Stimulated activated naive CD8-positive, alpha-beta T cell treated with anti-CD3 and anti-CD28 coated beads, Interleukin-15, amount 100 ng/mL, for 72 hours (primary cell): ENCODE data around the gene GYPA.
"Not testable (repeated sequence)": the region's sequence is repeated elsewhere in the genome, so short reads cannot be mapped to it uniquely, and the experiment has no call there.

Source experiments
- ATAC-seq: fragments of 150-1000 bp; cut with Tn5 transposase; 2 replicates; pipeline ENCODE4 v1.10.0; 2021; ENCODE audit warnings: mild to moderate bottlenecking, moderate library complexity
- DNase-seq, 2 donors: peaks; one replicate each; pipeline ENCODE4 v3.0.0; 2021 to 2022
- H3K27ac Mint-ChIP-seq, 2 donors: one replicate each; pipeline ENCODE4 v1.8.0; 2022; ENCODE audit warnings: mild to moderate bottlenecking in 2 of 2, mixed read lengths in 2 of 2, moderate library complexity in 2 of 2
- H3K27me3 Mint-ChIP-seq: one replicate; pipeline ENCODE4 v1.8.0; 2022; ENCODE audit warnings: mixed read lengths
- H3K4me1 Mint-ChIP-seq: one replicate; pipeline ENCODE4 v1.8.0; 2022; ENCODE audit warnings: mild to moderate bottlenecking, mixed read lengths
- H3K4me3 Mint-ChIP-seq, 2 donors: one replicate each; pipeline ENCODE4 v1.8.0; 2022; ENCODE audit warnings: mild to moderate bottlenecking in 2 of 2, mixed read lengths in 2 of 2, moderate library complexity in 1 of 2
- H3K9me3 Mint-ChIP-seq, 2 donors: one replicate each; pipeline ENCODE4 v1.8.0; 2022; ENCODE audit warnings: mixed read lengths in 2 of 2

The GYPA gene

DNA sequence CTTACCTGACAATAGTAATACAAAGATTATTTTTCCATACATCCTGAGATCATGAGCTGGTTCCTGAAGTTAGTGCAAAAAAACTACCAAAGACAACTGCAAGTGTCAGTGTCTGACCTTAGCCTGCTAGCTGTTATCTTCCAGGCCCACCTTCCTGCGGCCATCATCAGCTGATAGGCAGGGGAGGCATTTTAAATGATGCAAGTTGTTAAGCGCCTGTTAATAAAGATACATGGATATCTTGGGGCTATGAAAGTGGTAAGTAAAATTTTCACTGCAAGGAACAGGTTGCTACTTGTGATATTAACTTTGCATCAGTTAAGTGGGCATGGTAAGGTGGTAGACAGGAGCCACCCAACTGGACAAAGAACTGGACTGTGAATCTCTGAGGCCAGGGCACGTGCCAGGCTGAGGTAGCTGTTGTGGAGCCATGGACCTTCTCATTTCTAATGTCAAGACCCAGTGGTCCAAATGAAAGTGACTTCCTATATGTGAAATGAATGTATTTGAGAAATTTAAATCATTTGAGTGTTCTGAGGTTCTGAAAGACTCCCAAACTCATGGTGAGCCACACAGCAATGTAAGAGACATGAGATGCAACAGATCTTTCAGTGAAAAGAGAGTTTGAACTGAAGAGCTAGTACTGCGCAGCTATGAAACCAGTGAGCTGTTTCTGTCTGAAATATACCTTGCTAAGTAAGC is at the start of gene GYPA:
TSS of gene GYPA (minus strand) at position 125 of the 702 bp plus-strand sequence. CDS start at position 42, 83 bp downstream.
- not testable (repeated sequence) for DNase-seq, H3K27ac Mint-ChIP-seq, H3K4me1 Mint-ChIP-seq, H3K27me3 Mint-ChIP-seq, ATAC-seq, H3K4me3 Mint-ChIP-seq, H3K9me3 Mint-ChIP-seq

DNA sequence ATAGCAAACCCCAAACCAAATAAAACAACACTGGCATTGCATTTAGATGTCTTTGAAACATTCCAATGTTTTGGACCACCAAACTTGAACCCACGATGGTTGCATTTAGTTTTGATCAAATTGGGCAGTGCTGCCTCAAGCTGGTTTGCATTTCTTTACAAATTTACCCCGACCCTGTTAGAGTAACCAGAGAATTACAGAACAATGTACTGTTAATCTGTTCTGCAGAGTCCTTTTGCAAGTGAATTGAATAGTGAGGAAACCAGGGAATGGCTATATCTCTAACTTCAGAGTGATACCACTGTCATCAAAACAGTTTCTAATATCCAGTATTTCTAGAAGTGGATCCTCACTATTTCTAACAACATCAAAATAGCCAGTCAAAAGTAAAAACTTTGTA is 49.5 kb upstream of the GYPA start:
- peaks cover 12% of the 10 kb centered on the region for H3K27me3 Mint-ChIP-seq
- no peaks in the 10 kb centered on the region for H3K9me3 Mint-ChIP-seq
- no peak overlapping the region for H3K27ac Mint-ChIP-seq
- ATAC-seq, result no peak
- no peak for DNase-seq
- H3K4me3 Mint-ChIP-seq, result no peak overlapping the region
- H3K4me1 Mint-ChIP-seq, result no peaks in the 10 kb centered on the region

GRCh38 chr4:144189121-144189520 is 48.6 kb upstream of the GYPA start:
- H3K4me3 Mint-ChIP-seq, result no peak overlapping the region
- H3K27me3 Mint-ChIP-seq, result peaks cover 16% of the 10 kb centered on the region

DNA sequence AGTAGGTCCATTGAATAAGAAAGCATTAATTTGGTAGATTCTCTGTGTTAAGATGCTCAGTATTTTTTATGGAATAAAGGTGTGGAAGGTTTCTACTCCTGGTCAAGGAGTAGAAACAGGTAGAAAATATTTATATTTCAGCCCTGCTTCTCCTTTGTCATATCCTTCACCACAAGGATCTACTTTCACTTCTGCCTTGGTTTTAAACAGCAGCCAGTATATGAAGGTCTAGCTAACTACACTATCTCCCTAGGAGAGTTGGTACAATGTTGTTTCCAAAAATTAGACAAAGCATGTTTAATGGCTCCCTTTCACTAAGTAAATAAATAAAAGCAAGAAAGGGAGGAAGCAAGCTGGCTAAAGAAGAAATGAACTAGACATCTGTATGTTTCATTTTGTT is 44.6 kb upstream of the GYPA start:
- no peak overlapping the region for H3K27ac Mint-ChIP-seq
- DNase-seq, result no peak
- H3K27me3 Mint-ChIP-seq, result peaks cover 8% of the 10 kb centered on the region
- ATAC-seq, result no peak
- no peak overlapping the region for H3K4me3 Mint-ChIP-seq
- H3K4me1 Mint-ChIP-seq, result no peaks in the 10 kb centered on the region
- H3K9me3 Mint-ChIP-seq, result no peaks in the 10 kb centered on the region

More at GRCh38 chr4:144189121-144189520, 48.6 kb upstream of the GYPA start:
- DNase-seq (no peak), ATAC-seq (no peak)
- Mint-ChIP-seq H3K4me1 (no peaks in the 10 kb centered on the region), H3K9me3 (no peaks in the 10 kb centered on the region), H3K27ac (no peak overlapping the region)

- Mint-ChIP-seq H3K27ac (no peak overlapping the region), H3K4me1 (peaks cover 7% of the 10 kb centered on the region)
Measured at GRCh38 chr4:144183165-144183564, 42.6 kb upstream of the GYPA start.

GRCh38 chr4:144181391-144181790 is 40.9 kb upstream of the GYPA start:
- Mint-ChIP-seq H3K4me3 (no peak overlapping the region), H3K4me1 (peaks cover 7% of the 10 kb centered on the region), H3K9me3 (no peaks in the 10 kb centered on the region), H3K27ac (no peak overlapping the region), H3K27me3 (peaks cover 8% of the 10 kb centered on the region)
- DNase-seq (no peak), ATAC-seq (no peak)

More at GRCh38 chr4:144183165-144183564, 42.6 kb upstream of the GYPA start:
- Mint-ChIP-seq H3K4me3 (no peak overlapping the region), H3K9me3 (no peaks in the 10 kb centered on the region), H3K27me3 (peaks cover 8% of the 10 kb centered on the region)
- DNase-seq (no peak), ATAC-seq (no peak)

DNA sequence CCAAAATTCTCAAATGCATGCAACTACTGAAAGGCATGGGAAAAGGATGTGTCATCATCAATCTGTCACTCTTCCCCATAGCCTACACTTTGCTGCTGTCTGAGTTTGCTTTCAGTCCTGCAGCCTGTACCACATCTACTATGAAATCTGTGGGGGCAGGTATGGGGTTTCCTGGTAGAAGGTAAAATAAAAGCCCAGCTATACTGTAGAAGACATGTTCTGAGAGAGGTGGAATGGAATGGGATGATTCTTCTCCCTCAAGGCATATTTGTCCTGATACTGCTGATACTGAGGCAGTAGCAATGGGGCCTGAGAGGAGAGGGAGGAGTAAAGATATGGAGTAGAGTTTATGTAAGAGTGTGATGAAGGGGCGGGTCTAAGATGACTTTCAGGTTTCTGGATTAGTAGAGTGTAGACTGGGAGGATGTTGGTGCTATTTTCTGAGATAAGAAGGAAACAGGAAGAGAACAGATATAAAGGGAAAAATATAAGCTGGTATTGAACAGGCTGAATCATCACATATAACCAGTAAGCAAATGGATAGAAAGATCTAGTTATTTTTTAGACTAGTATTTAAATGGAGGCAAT is 38.7 kb upstream of the GYPA start:
- no peak for DNase-seq
- H3K4me3 Mint-ChIP-seq, result no peak overlapping the region
- H3K4me1 Mint-ChIP-seq, result peaks cover 12% of the 10 kb centered on the region
- peaks cover 5% of the 10 kb centered on the region for H3K27me3 Mint-ChIP-seq
- peak; percentile 46 for ATAC-seq
- no peak overlapping the region for H3K27ac Mint-ChIP-seq
- H3K9me3 Mint-ChIP-seq, result no peaks in the 10 kb centered on the region

DNA sequence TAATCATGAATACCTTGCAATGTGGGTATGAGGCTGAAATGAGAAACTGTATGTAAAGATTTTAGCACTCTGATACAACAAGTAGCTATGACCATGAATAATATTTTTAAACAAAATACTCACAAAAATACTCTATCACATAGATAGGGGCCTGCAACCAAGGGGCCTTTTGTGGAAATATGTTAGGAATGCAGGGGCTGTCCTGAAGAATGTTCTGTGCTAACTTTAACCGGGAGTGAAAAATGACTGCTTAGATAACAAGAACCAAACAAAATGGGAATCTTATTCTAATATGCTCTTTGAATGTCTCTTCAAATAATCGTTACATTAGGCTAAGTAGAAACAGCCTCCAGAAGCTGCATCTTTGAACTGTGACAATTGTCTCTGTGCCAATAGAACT is 37.9 kb upstream of the GYPA start:
- H3K4me3 Mint-ChIP-seq, result no peak overlapping the region
- no peaks in the 10 kb centered on the region for H3K9me3 Mint-ChIP-seq
- peaks cover 12% of the 10 kb centered on the region for H3K4me1 Mint-ChIP-seq
- DNase-seq (no peak), ATAC-seq (no peak)
- no peaks in the 10 kb centered on the region for H3K27me3 Mint-ChIP-seq
- H3K27ac Mint-ChIP-seq, result no peak overlapping the region

DNA sequence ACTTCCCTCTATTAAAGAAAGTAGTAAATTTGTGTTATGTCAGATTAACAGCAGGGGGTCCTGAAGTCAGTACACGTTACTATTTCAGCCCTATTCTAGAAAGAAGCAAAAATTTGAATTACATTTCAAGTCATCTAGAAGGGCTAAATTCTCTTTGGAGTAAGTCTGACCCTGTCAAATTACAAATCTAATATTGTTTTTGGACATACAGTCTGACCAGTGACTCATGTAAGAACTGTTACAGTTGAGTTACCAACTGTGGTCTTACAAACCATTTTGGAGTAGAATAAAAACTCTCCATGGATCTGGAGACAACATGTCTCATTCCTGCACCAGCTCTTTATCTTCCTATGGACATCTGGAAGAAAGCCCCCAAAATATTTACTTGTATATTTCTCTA is 36.0 kb upstream of the GYPA start:
- Mint-ChIP-seq H3K4me3 (no peak overlapping the region), H3K27me3 (no peaks in the 10 kb centered on the region), H3K9me3 (no peaks in the 10 kb centered on the region), H3K4me1 (peaks cover 12% of the 10 kb centered on the region), H3K27ac (no peak overlapping the region)
- DNase-seq, result no peak
- ATAC-seq, result no peak

- Mint-ChIP-seq H3K27ac (peak overlapping the region in 1 of 2 donors; percentile 71), H3K4me3 (no peak overlapping the region), H3K9me3 (no peaks in the 10 kb centered on the region), H3K27me3 (peaks cover 11% of the 10 kb centered on the region), H3K4me1 (peaks cover 11% of the 10 kb centered on the region)
- ATAC-seq (peak; percentile 87), DNase-seq (peak; percentile 7 to 18)
Measured at GRCh38 chr4:144174401-144175067, 34.0 kb upstream of the GYPA start.

DNA sequence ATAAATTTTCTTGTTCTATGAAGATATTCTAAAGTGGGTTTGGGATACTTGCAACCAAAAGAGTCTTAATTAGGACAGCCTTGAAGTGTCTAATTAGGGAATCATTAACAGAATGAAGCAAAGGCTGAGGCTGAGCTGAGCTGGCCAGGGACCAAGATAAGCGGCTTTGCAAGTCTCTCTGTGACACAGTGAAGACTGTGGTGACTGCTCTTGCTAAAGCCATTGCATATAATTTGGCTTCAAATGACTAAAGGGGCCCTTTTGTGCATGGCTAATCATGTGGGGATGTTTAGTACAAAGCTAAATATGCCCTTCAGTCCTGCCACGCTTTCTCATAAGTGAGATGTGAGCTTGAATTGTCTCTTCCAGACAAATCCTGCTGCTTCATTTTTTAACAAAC is 31.2 kb upstream of the GYPA start:
- Mint-ChIP-seq H3K27ac (no peak overlapping the region), H3K9me3 (no peaks in the 10 kb centered on the region), H3K4me1 (peaks cover 5% of the 10 kb centered on the region), H3K4me3 (no peak overlapping the region), H3K27me3 (peaks cover 29% of the 10 kb centered on the region)
- ATAC-seq, result no peak
- no peak for DNase-seq

- Mint-ChIP-seq H3K9me3 (peaks cover 0 to under 1% of the 10 kb centered on the region in 2 donors), H3K4me3 (no peak overlapping the region), H3K4me1 (no peaks in the 10 kb centered on the region), H3K27me3 (peaks cover 29% of the 10 kb centered on the region), H3K27ac (no peak overlapping the region)
- DNase-seq (no peak), ATAC-seq (no peak)
Measured at GRCh38 chr4:144169211-144169610, 28.7 kb upstream of the GYPA start.

- H3K9me3 Mint-ChIP-seq, result peaks cover 0 to 6% of the 10 kb centered on the region in 2 donors
- H3K27ac Mint-ChIP-seq, result no peak overlapping the region
- H3K4me1 Mint-ChIP-seq, result no peaks in the 10 kb centered on the region
- DNase-seq (no peak), ATAC-seq (no peak)
- H3K4me3 Mint-ChIP-seq, result no peak overlapping the region
- no peaks in the 10 kb centered on the region for H3K27me3 Mint-ChIP-seq
Measured at GRCh38 chr4:144154044-144154443, 13.5 kb upstream of the GYPA start.

DNA sequence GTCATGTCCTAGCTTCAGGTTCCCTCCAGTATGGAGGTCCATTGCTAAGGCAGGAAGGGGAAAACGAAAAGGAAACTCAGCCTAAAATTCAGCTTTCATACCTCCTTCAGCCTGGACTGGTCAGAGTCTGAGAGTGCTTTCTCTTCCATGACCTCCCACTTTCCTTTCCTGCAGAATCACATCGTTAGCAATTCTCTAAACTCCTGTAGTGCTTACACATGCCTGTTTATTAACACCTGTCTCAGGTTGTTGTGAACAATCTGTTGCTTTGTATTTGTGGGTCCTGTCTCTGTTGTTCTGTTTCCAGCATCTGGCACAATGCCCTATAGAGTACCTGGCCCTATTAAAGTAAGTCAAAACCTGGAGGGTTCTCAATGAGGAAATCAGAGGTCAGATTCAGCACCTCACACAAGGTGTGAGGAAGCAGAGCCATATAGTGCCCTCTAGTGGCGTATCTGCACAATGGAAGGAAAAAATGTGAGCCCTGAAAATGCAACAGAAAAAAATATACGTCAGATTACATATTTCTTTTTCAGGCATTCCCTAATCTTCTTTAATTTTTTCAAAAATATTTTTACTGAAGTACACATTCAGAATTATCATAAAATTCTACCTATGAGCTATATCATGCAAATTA is 2.3 kb upstream of the GYPA start:
- H3K4me3 Mint-ChIP-seq, H3K27me3 Mint-ChIP-seq, H3K9me3 Mint-ChIP-seq, H3K27ac Mint-ChIP-seq, H3K4me1 Mint-ChIP-seq: not testable (repeated sequence)
- peak; percentile 8 to 17 for DNase-seq
- ATAC-seq, result peak; percentile 62

DNA sequence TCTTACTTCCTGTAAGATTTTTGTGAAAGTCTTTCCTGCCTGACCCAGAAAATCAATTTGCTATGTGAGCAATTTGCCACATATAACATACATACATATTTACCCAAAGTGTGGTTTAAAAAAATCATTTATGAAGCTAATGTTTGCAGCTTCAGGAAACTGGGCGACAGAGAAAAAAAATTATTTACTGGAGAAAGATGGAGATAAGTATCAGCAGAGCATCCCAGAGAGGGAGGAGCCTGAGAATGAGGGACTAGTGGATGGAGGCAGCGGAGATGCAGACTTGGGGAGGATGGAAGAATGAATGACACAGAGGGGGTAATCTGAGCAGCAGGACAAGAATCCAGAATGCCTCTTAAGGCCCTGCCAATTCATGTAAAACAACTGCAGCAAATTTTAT is 975 bp upstream of the GYPA start:
- no peak overlapping the region for H3K27ac Mint-ChIP-seq
- H3K4me1 Mint-ChIP-seq, result no peaks in the 10 kb centered on the region
- H3K9me3 Mint-ChIP-seq, result no peaks in the 10 kb centered on the region
- DNase-seq (no peak), ATAC-seq (no peak)
- H3K4me3 Mint-ChIP-seq, result no peak overlapping the region
- H3K27me3 Mint-ChIP-seq, result peaks cover 8% of the 10 kb centered on the region

GRCh38 chr4:144139991-144140390 is 527 bp downstream of the GYPA start:
- H3K27me3 Mint-ChIP-seq, H3K27ac Mint-ChIP-seq, H3K4me1 Mint-ChIP-seq, DNase-seq, ATAC-seq, H3K4me3 Mint-ChIP-seq, H3K9me3 Mint-ChIP-seq: not testable (repeated sequence)
